ENCODE data around the gene TRPM3. TPM values are rescaled to one million over a fixed set of nuclear protein-coding genes. Genes with fewer than 3 reads are reported as not detected.

TRPM3 gene
- total and polyA plus RNA-seq, 4 donors = 0.07 to 0.89 (median 0.67) TPM

GRCh38 chr9:71097671-71098070 lies 23.8 kb downstream of the TRPM3 start:
- Histone ChIP-seq H3K9ac (ENCODE audit: low read depth in 1 of 2, low read length in 2 of 2) (no peak overlapping the region), H3K36me3 (ENCODE audit: control insufficient read depth in 4 of 4, insufficient read depth in 3 of 4, low read depth in 1 of 4, low read length in 3 of 4) (no peaks in the 10 kb centered on the region), H3K4me1 (ENCODE audit: control insufficient read depth in 4 of 4, insufficient read depth in 4 of 4, low read length in 3 of 4) (peaks cover 3 to 34% (median 21%) of the 10 kb centered on the region in 4 donors), H3K9me3 (ENCODE audit: control insufficient read depth in 4 of 4, low read length in 3 of 4) (no peaks in the 10 kb centered on the region), H3K27me3 (ENCODE audit: control insufficient read depth in 4 of 4, insufficient read depth in 4 of 4, low read length in 3 of 4) (no peaks in the 10 kb centered on the region), H3K27ac (ENCODE audit: low read depth in 1 of 2, low read length in 2 of 2) (peak overlapping the region; percentile 64 to 82), H3K4me3 (ENCODE audit: low read depth in 1 of 3, low read length in 3 of 3) (no peak overlapping the region)
- TF ChIP-seq RAD21 (IDR thresholded peaks at IDR 0.05) (peak in 1 of 2 donors; percentile 12), TAF1 (conservative IDR thresholded peaks at IDR 0.05) (no peak), NR2F2 (IDR thresholded peaks at IDR 0.05) (no peak), ATF3 (IDR thresholded peaks at IDR 0.05) (no peak), HNF4A (conservative IDR thresholded peaks at IDR 0.05) (peak; percentile 16 to 35), GABPA (IDR thresholded peaks at IDR 0.05 in 1 of 2, conservative IDR thresholded peaks at IDR 0.05 in 1 of 2) (no peak), YY1 (IDR thresholded peaks at IDR 0.05) (peak; percentile 23), ZBTB33 (IDR thresholded peaks at IDR 0.05) (no peak), SP1 (IDR thresholded peaks at IDR 0.05) (no peak), MAX (IDR thresholded peaks at IDR 0.05) (peak; percentile 28), EGR1 (IDR thresholded peaks at IDR 0.05; ENCODE audit: low read depth in 2 of 2) (peak in 1 of 2 donors; percentile 30), FOXA2 (IDR thresholded peaks at IDR 0.05) (peak; percentile 38), JUND (IDR thresholded peaks at IDR 0.05) (no peak), FOXA1 (IDR thresholded peaks at IDR 0.05) (no peak), HNF4G (IDR thresholded peaks at IDR 0.05) (no peak), RXRA (IDR thresholded peaks at IDR 0.05) (peak in 1 of 2 donors; percentile 38)
- TF ChIP-seq, protein P1, sequence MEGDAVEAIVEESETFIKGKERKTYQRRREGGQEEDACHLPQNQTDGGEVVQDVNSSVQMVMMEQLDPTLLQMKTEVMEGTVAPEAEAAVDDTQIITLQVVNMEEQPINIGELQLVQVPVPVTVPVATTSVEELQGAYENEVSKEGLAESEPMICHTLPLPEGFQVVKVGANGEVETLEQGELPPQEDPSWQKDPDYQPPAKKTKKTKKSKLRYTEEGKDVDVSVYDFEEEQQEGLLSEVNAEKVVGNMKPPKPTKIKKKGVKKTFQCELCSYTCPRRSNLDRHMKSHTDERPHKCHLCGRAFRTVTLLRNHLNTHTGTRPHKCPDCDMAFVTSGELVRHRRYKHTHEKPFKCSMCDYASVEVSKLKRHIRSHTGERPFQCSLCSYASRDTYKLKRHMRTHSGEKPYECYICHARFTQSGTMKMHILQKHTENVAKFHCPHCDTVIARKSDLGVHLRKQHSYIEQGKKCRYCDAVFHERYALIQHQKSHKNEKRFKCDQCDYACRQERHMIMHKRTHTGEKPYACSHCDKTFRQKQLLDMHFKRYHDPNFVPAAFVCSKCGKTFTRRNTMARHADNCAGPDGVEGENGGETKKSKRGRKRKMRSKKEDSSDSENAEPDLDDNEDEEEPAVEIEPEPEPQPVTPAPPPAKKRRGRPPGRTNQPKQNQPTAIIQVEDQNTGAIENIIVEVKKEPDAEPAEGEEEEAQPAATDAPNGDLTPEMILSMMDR (IDR thresholded peaks at IDR 0.05; ENCODE audit: low read depth, low read length, missing input control) = no peak
- TF ChIP-seq, protein P2, sequence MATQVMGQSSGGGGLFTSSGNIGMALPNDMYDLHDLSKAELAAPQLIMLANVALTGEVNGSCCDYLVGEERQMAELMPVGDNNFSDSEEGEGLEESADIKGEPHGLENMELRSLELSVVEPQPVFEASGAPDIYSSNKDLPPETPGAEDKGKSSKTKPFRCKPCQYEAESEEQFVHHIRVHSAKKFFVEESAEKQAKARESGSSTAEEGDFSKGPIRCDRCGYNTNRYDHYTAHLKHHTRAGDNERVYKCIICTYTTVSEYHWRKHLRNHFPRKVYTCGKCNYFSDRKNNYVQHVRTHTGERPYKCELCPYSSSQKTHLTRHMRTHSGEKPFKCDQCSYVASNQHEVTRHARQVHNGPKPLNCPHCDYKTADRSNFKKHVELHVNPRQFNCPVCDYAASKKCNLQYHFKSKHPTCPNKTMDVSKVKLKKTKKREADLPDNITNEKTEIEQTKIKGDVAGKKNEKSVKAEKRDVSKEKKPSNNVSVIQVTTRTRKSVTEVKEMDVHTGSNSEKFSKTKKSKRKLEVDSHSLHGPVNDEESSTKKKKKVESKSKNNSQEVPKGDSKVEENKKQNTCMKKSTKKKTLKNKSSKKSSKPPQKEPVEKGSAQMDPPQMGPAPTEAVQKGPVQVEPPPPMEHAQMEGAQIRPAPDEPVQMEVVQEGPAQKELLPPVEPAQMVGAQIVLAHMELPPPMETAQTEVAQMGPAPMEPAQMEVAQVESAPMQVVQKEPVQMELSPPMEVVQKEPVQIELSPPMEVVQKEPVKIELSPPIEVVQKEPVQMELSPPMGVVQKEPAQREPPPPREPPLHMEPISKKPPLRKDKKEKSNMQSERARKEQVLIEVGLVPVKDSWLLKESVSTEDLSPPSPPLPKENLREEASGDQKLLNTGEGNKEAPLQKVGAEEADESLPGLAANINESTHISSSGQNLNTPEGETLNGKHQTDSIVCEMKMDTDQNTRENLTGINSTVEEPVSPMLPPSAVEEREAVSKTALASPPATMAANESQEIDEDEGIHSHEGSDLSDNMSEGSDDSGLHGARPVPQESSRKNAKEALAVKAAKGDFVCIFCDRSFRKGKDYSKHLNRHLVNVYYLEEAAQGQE (IDR thresholded peaks at IDR 0.05) = no peak
- no peak for DNase-seq (ENCODE audit: low spot score)

Data from liver (tissue), 9 donors.